Ovary (tissue), 9 donors: Measurements from ENCODE around the gene MRPS14. TPM values are rescaled to one million over a fixed set of nuclear protein-coding genes. Genes with fewer than 3 reads are reported as not detected.

Experiments used
- DNase-seq, 5 donors: peaks; one replicate each; pipeline ENCODE4 v3.0.0-alpha.2; 2019 to 2020
- H3K27ac ChIP-seq, 2 donors: fragments of 200-600 bp; one replicate each; pipeline versions ENCODE4 v1.5.1 to v1.8.0; 2019 to 2022
- H3K27me3 ChIP-seq: fragments of 200-600 bp; one replicate; pipeline ENCODE4 v1.8.0; 2022
- H3K36me3 ChIP-seq: fragments of 200-600 bp; sonication (generic); one replicate; pipeline ENCODE4 v1.5.1; 2019
- H3K4me1 ChIP-seq: one replicate; pipeline ENCODE4 v1.8.1; 2013; ENCODE audit warnings: mild to moderate bottlenecking, moderate library complexity; ENCODE audit not compliant: insufficient read depth
- H3K4me3 ChIP-seq: fragments of 200-600 bp; sonication (generic); one replicate; pipeline ENCODE4 v1.5.1; 2017
- H3K9me3 ChIP-seq, 2 donors: fragments of 200-600 bp in 1 of 2; sonication (generic) in 1 of 2; one replicate each; pipeline versions ENCODE4 v1.5.1 to v1.8.1; 2013 to 2019; ENCODE audit warnings: mild to moderate bottlenecking in 1 of 2, moderate library complexity in 1 of 2
- CTCF ChIP-seq, 3 donors: fragments of 450-650 bp in 2 of 3; fragments of 200-600 bp in 1 of 3; IDR thresholded peaks; one replicate each; pipeline versions ENCODE4 v1.5.1 to v1.8.0; 2016 to 2022; ENCODE audit warnings: antibody characterized with exemption in 3 of 3, mild to moderate bottlenecking in 1 of 3
- EP300 ChIP-seq: sonication (generic); formaldehyde crosslinking; IDR thresholded peaks from one replicate; pipeline ENCODE4 v1.6.1; 2017; ENCODE audit warnings: antibody characterized with exemption
- POLR2A ChIP-seq: fragments of 450-650 bp; IDR thresholded peaks from one replicate; pipeline ENCODE4 v1.6.1; 2017; ENCODE audit warnings: antibody characterized with exemption, mild to moderate bottlenecking, moderate library complexity
- WGBS, 3 donors: extraction: QIAGEN DNeasy Blood & Tissue Kit in 1 of 3; methylation state at CpG; one replicate each; pipeline versions ENCODE4 v1.1.5 to v1.1.7; 2013 to 2017; 5-methylcytosine and 5-hydroxymethylcytosine counted together
- intact Hi-C, 4 donors: fragments of 100-400 bp; cut with DNase I; formaldehyde crosslinking; loops; one replicate each; pipeline versions ENCODE4 v1.11.0 to v1.15.1; 2022 to 2023
- polyA plus RNA-seq, 2 donors: library from polyadenylated mRNA; stranded (reverse); fragments of 200-250 nt in 1 of 2; fragments of 350-450 nt in 1 of 2; fragmentation: Illumina TruSeq in 1 of 2; extraction: RNeasy Lipid Tissue Mini Kit (QIAGEN cat#74804) in 1 of 2; gene quantifications; one replicate each; pipeline ENCODE4 v1.2.3, GENCODE V29; 2013 to 2014
- total RNA-seq, 7 donors: library from RNA; depleted of rRNA in 2 of 7; stranded (reverse); fragments of >200 nt in 2 of 7; fragmentation: NEBNext Ultra II Directional in 3 of 7; extraction: Animal tissue kit (Norgen Biotek cat#: 25700) in 3 of 7; gene quantifications; one replicate each; pipeline versions ENCODE4 v1.1.0 to v1.2.4, GENCODE V29; 2016 to 2023
- donor health status: DM: no; HTN: no; CAD: no; lungs with moderate emphysema.
- donor health status: DM: no; HTN: no; CAD: no.
- donor health status: Bipolar disorder and iron deficiency.
- donor health status: DM: yes; HTN: yes; CAD: no.
- donor health status: DM: no; HTN: no; CAD: no.
- donor health status: DM: yes; HTN: yes; CAD: no.

Gene MRPS14
- total and polyA plus RNA-seq, 9 donors = 21.0 to 38.0 (median 26.2) TPM

- Histone ChIP-seq H3K4me3 (no peak within 1 kb of the TSS), H3K27me3 (no peaks in the 10 kb centered on the region), H3K36me3 (no peaks in the 10 kb centered on the region), H3K4me1 (no peaks in the 10 kb centered on the region), H3K9me3 (no peaks in the 10 kb centered on the region), H3K27ac (no peak within 1 kb of the TSS)
- intact Hi-C loops = no loop called here
- WGBS, 3 donors = 62 to 71% (median 66%) methylated on average over 9 of the region's 9 CpGs
- no peak for DNase-seq
- TF ChIP-seq CTCF (IDR thresholded peaks at IDR 0.05) (no peak), EP300 (no peak)
These were observed 44.3 kb upstream of the MRPS14 start, which contains the start of gene TNN for GRCh38 chr1:175067362-175068106. Gene TNN, plus strand, starts transcription at chr1:175067833. Its CDS starts 9,586 bp downstream, at chr1:175077419.

- no peaks in the 10 kb centered on the region for H3K27me3 ChIP-seq
- DNase-seq = no peak
- WGBS, 3 donors = 54 to 74% (median 62%) methylated on average over 2 of the region's 2 CpGs
- no peaks in the 10 kb centered on the region for H3K36me3 ChIP-seq
- no peak for TF ChIP-seq POLR2A
- TF ChIP-seq EP300 = no peak
- no peak for TF ChIP-seq CTCF (IDR thresholded peaks at IDR 0.05)
- H3K4me3 ChIP-seq = no peak overlapping the region
- H3K27ac ChIP-seq = no peak overlapping the region
- H3K9me3 ChIP-seq = no peaks in the 10 kb centered on the region
- H3K4me1 ChIP-seq = no peaks in the 10 kb centered on the region
- intact Hi-C loops = no loop called here
These were observed 39.6 kb upstream of the MRPS14 start for GRCh38 chr1:175062858-175063257.

- H3K27ac ChIP-seq = no peak overlapping the region
- H3K9me3 ChIP-seq = no peaks in the 10 kb centered on the region
- no peak overlapping the region for H3K4me3 ChIP-seq
- H3K36me3 ChIP-seq = no peaks in the 10 kb centered on the region
- DNase-seq = no peak
- intact Hi-C loops = no loop called here
- no peak for TF ChIP-seq EP300
- TF ChIP-seq CTCF (IDR thresholded peaks at IDR 0.05) = no peak
- TF ChIP-seq POLR2A = no peak
- H3K27me3 ChIP-seq = no peaks in the 10 kb centered on the region
- no peaks in the 10 kb centered on the region for H3K4me1 ChIP-seq
- WGBS, 3 donors = 31 to 61% (median 52%) methylated on average over 1 of the region's 1 CpG
These were observed 39.1 kb upstream of the MRPS14 start for GRCh38 chr1:175062339-175062738.

GRCh38 chr1:175054736-175055135 is 31.5 kb upstream of the MRPS14 start:
- Histone ChIP-seq H3K4me1 (no peaks in the 10 kb centered on the region), H3K27me3 (no peaks in the 10 kb centered on the region), H3K4me3 (no peak overlapping the region), H3K36me3 (no peaks in the 10 kb centered on the region), H3K27ac (no peak overlapping the region), H3K9me3 (no peaks in the 10 kb centered on the region)
- WGBS, 3 donors = 80 to 86% (median 83%) methylated on average over 3 of the region's 3 CpGs
- DNase-seq = no peak
- intact Hi-C loops = no loop called here
- TF ChIP-seq EP300 (no peak), POLR2A (no peak), CTCF (IDR thresholded peaks at IDR 0.05) (no peak)
